Loucy (cell line): Measurements from ENCODE around the gene SCRN3.

ENCODE experiments used
- CTCF ChIP-seq: fragments of 200-600 bp; sonication (generic); conservative IDR thresholded peaks from 2 replicates; pipeline ENCODE4 v1.5.1; 2014; ENCODE audit warnings: mild to moderate bottlenecking, antibody characterized with exemption, low read length
- EZH2phosphoT487 ChIP-seq: fragments of 200-600 bp; IDR thresholded peaks from 2 replicates; pipeline ENCODE4 v1.6.1; 2018; ENCODE audit warnings: antibody characterized with exemption, mild to moderate bottlenecking, moderate library complexity, borderline replicate concordance

GRCh38 chr2:174362949-174363348 lies 32.6 kb upstream of the SCRN3 start:
- no peak for TF ChIP-seq CTCF
- no peak for TF ChIP-seq EZH2phosphoT487
